T-cell (primary cell): ENCODE data around the gene TYRO3. TPM values are rescaled to one million over a fixed set of nuclear protein-coding genes. Genes with fewer than 3 reads are reported as not detected.

Experiments used
- ATAC-seq, 4 experiments: fragments of 200-7000 bp in 3 of 4; fragments of 150-1000 bp in 1 of 4; cut with Tn5 transposase; replicated peaks in 1 of 4; 1 replicate in 3 of 4; 2 replicates in 1 of 4; pipeline ENCODE4 v1.10.0; 2021; ENCODE audit warnings: moderate library complexity in 3 of 4, mild to moderate bottlenecking in 2 of 4, moderate number of reproducible peaks in 1 of 4
- CTCF ChIA-PET, 2 donors: fragments of 300-600 bp; sonication (Branson Sonifier 250); formaldehyde crosslinking; loops; one replicate each; lab custom pipeline; 2022; ENCODE audit warnings: antibody characterized with exemption in 2 of 2; lab: Charles Lee
- POLR2A ChIA-PET, 2 donors: fragments of 300-600 bp; sonication (Branson Sonifier 250); formaldehyde crosslinking; loops; one replicate each; lab custom pipeline; 2022; ENCODE audit warnings: antibody characterized with exemption in 2 of 2; lab: Charles Lee
- DNase-seq, 35 experiments: peaks; one replicate each; pipeline versions ENCODE4 v3.0.0 to v3.0.0-alpha.2; 2013 to 2023
- H3K27ac ChIP-seq: one replicate; pipeline ENCODE4 v1.5.1; 2013; ENCODE audit warnings: low read length
- H3K27me3 ChIP-seq, 2 experiments: replicated peaks in 1 of 2; 1 replicate in 1 of 2; 2 replicates in 1 of 2; pipeline versions ENCODE4 v1.6.1 to v1.7.0; 2013; ENCODE audit warnings: low read length in 1 of 2, mixed read lengths in 1 of 2; ENCODE audit not compliant: control insufficient read depth in 2 of 2, insufficient read depth in 2 of 2; ENCODE audit errors: extremely low read depth in 1 of 2
- H3K36me3 ChIP-seq, 2 donors: 1 replicate in 1 of 2; 2 replicates in 1 of 2; pipeline versions ENCODE4 v1.6.1 to v1.7.0; 2013; ENCODE audit warnings: low read length in 1 of 2; ENCODE audit not compliant: control insufficient read depth in 2 of 2, insufficient read depth in 1 of 2; ENCODE audit errors: extremely low read depth in 1 of 2
- H3K4me1 ChIP-seq, 2 experiments: 1 replicate in 1 of 2; 2 replicates in 1 of 2; pipeline versions ENCODE4 v1.6.1 to v1.7.0; 2013; ENCODE audit warnings: low read length in 2 of 2, mixed read lengths in 1 of 2; ENCODE audit not compliant: insufficient read depth in 2 of 2, control insufficient read depth in 1 of 2; ENCODE audit errors: extremely low read depth in 1 of 2
- H3K4me3 ChIP-seq, 2 donors: 1 replicate in 1 of 2; 2 replicates in 1 of 2; pipeline versions ENCODE4 v1.5.1 to v1.7.0; 2013; ENCODE audit warnings: mild to moderate bottlenecking in 2 of 2, low read length in 1 of 2, moderate library complexity in 1 of 2; ENCODE audit not compliant: control insufficient read depth in 1 of 2; ENCODE audit errors: extremely low read depth in 1 of 2
- H3K9me3 ChIP-seq: 2 replicates; pipeline ENCODE4 v1.7.0; 2013
- H3K27ac Mint-ChIP-seq, 2 donors: one replicate each; pipeline ENCODE4 v1.8.0; 2020 to 2021; ENCODE audit warnings: mild to moderate bottlenecking in 2 of 2, mixed read lengths in 2 of 2
- H3K27me3 Mint-ChIP-seq, 2 donors: one replicate each; pipeline ENCODE4 v1.8.0; 2021 to 2022; ENCODE audit warnings: mixed read lengths in 2 of 2
- H3K36me3 Mint-ChIP-seq: one replicate; pipeline ENCODE4 v1.8.0; 2021; ENCODE audit warnings: mixed read lengths
- H3K4me1 Mint-ChIP-seq, 3 donors: one replicate each; pipeline ENCODE4 v1.8.0; 2020 to 2022; ENCODE audit warnings: mixed read lengths in 3 of 3, mild to moderate bottlenecking in 1 of 3
- H3K4me3 Mint-ChIP-seq, 3 donors: one replicate each; pipeline ENCODE4 v1.8.0; 2020 to 2022; ENCODE audit warnings: mild to moderate bottlenecking in 3 of 3, mixed read lengths in 3 of 3, moderate library complexity in 3 of 3
- H3K9me3 Mint-ChIP-seq, 3 donors: one replicate each; pipeline ENCODE4 v1.8.0; 2020 to 2022; ENCODE audit warnings: mixed read lengths in 3 of 3
- WGBS: methylation state at CpG from one replicate; pipeline ENCODE4 v1.1.5; 2013; ENCODE audit warnings: missing lambda C conversion rate; ENCODE audit not compliant: insufficient coverage; 5-methylcytosine and 5-hydroxymethylcytosine counted together
- total RNA-seq, 35 experiments: library from RNA in 6 of 35; stranded (reverse) in 6 of 35; fragments of 120-200 nt in 1 of 35; gene quantifications; one replicate each; pipeline versions ENCODE4 v1.2.1 to v1.2.4 and lab custom pipeline; 2013 to 2026

The TYRO3 gene
- total RNA-seq = 1 to 10 TPM in 1 of 5 donors, under 1 TPM in 3, not detected in 1; 0.62 to 1.5 (median 0.78) TPM
- 0.28 TPM for total RNA-seq (2013)
- total RNA-seq (lab: John Stamatoyannopoulos, UW) = 0.37 to 9.9 (median 1.5) reads per million in 29 experiments

GRCh38 chr15:41558400-41559238 lies at the start of gene TYRO3:
Gene TYRO3, plus strand, starts transcription at chr15:41559212. Its CDS starts 46 bp downstream, at chr15:41559258.
- H3K4me1 Mint-ChIP-seq = peaks cover 20 to 29% (median 23%) of the 10 kb centered on the region in 3 donors
- H3K36me3 Mint-ChIP-seq = no peaks in the 10 kb centered on the region
- DNase-seq = peak in 34 of 35 experiments; percentile 24 to 82 (median 56)
- Histone ChIP-seq H3K27me3 (peaks cover 2 to 37% of the 10 kb centered on the region in 2 experiments), H3K27ac (peak within 1 kb of the TSS; percentile 51), H3K9me3 (no peaks in the 10 kb centered on the region), H3K4me3 (peak within 1 kb of the TSS; percentile 43 to 70), H3K36me3 (no peaks in the 10 kb centered on the region), H3K4me1 (peaks cover 8 to 22% of the 10 kb centered on the region in 2 experiments)
- POLR2A ChIA-PET = no interaction called here
- CTCF ChIA-PET = interaction anchor here (0.5 to 1.9 kb wide), 13 partner anchors 10 to 754 kb away, joined by 3 to 21 read pairs (median 3); partner anchors contain the start of genes MAPKBP1 (in 1 of the 2), MGA (in 1 of the 2) and RPAP1 (in 1 of the 2)
- peaks cover 10 to 21% of the 10 kb centered on the region in 2 donors for H3K27me3 Mint-ChIP-seq
- ATAC-seq = peak; percentile 57 to 71 (median 68)
- peak within 1 kb of the TSS; percentile 84 to 89 (median 86) for H3K4me3 Mint-ChIP-seq
- 2% methylated on average over 81 of the region's 81 CpGs for WGBS
- H3K27ac Mint-ChIP-seq = peak within 1 kb of the TSS; percentile 93 to 94
- no peaks in the 10 kb centered on the region for H3K9me3 Mint-ChIP-seq

GRCh38 chr15:41510728-41511127 lies 48.3 kb upstream of the TYRO3 start:
- Mint-ChIP-seq H3K27me3 (peaks cover 14 to 26% of the 10 kb centered on the region in 2 donors), H3K27ac (no peak overlapping the region), H3K36me3 (no peaks in the 10 kb centered on the region), H3K4me1 (peaks cover 24 to 34% (median 24%) of the 10 kb centered on the region in 3 donors), H3K4me3 (no peak overlapping the region), H3K9me3 (no peaks in the 10 kb centered on the region)
- ATAC-seq = no peak
- H3K36me3 ChIP-seq = no peaks in the 10 kb centered on the region
- POLR2A ChIA-PET = no interaction called here
- no peaks in the 10 kb centered on the region for H3K9me3 ChIP-seq
- peaks cover 11 to 34% of the 10 kb centered on the region in 2 experiments for H3K4me1 ChIP-seq
- H3K27ac ChIP-seq = no peak overlapping the region
- CTCF ChIA-PET = interaction anchor here in 1 of 2 donors (0.6 kb wide), 1 partner anchor 93 kb away, joined by 3 read pairs; no protein-coding TSS in a partner anchor
- peaks cover 5 to 44% of the 10 kb centered on the region in 2 experiments for H3K27me3 ChIP-seq
- H3K4me3 ChIP-seq = no peak overlapping the region
- no peak for DNase-seq
- WGBS = 84% methylated on average over 5 of the region's 7 CpGs

- Histone ChIP-seq H3K27me3 (peaks cover 5 to 44% of the 10 kb centered on the region in 2 experiments), H3K36me3 (no peaks in the 10 kb centered on the region), H3K27ac (no peak overlapping the region), H3K9me3 (no peaks in the 10 kb centered on the region), H3K4me3 (peak overlapping the region; percentile 51 to 75), H3K4me1 (peaks cover 11 to 34% of the 10 kb centered on the region in 2 experiments)
- peak overlapping the region in 1 of 3 donors; percentile 80 for H3K4me3 Mint-ChIP-seq
- ChIA-PET CTCF (no interaction called here), POLR2A (no interaction called here)
- no peak for DNase-seq
- H3K27me3 Mint-ChIP-seq = peaks cover 14 to 26% of the 10 kb centered on the region in 2 donors
- ATAC-seq = peak in 1 of 4 experiments; percentile 9
- H3K36me3 Mint-ChIP-seq = no peaks in the 10 kb centered on the region
- H3K9me3 Mint-ChIP-seq = no peaks in the 10 kb centered on the region
- WGBS = 15% methylated on average over 49 of the region's 56 CpGs
- peaks cover 24 to 34% (median 24%) of the 10 kb centered on the region in 3 donors for H3K4me1 Mint-ChIP-seq
- H3K27ac Mint-ChIP-seq = no peak overlapping the region
These were observed 47.6 kb upstream of the TYRO3 start for GRCh38 chr15:41511331-41511898.

GRCh38 chr15:41511899-41512369 lies 47.1 kb upstream of the TYRO3 start:
- Mint-ChIP-seq H3K4me3 (peak overlapping the region; percentile 72 to 80 (median 76)), H3K9me3 (no peaks in the 10 kb centered on the region), H3K27me3 (peaks cover 14 to 26% of the 10 kb centered on the region in 2 donors), H3K36me3 (peaks cover 2% of the 10 kb centered on the region), H3K4me1 (peaks cover 24 to 34% (median 24%) of the 10 kb centered on the region in 3 donors), H3K27ac (peak overlapping the region in 1 of 2 donors; percentile 31)
- H3K36me3 ChIP-seq = no peaks in the 10 kb centered on the region
- H3K27ac ChIP-seq = no peak overlapping the region
- H3K27me3 ChIP-seq = peaks cover 5 to 44% of the 10 kb centered on the region in 2 experiments
- H3K9me3 ChIP-seq = no peaks in the 10 kb centered on the region
- peak in 7 of 35 experiments; percentile 17 to 40 (median 25) for DNase-seq
- ATAC-seq = peak; percentile 43 to 58 (median 50)
- ChIA-PET CTCF (no interaction called here), POLR2A (no interaction called here)
- 4% methylated on average over 44 of the region's 49 CpGs for WGBS
- H3K4me1 ChIP-seq = peaks cover 11 to 34% of the 10 kb centered on the region in 2 experiments
- peak overlapping the region; percentile 51 to 75 for H3K4me3 ChIP-seq

- Histone ChIP-seq H3K27me3 (peaks cover 5 to 44% of the 10 kb centered on the region in 2 experiments), H3K4me1 (peaks cover 11 to 34% of the 10 kb centered on the region in 2 experiments), H3K36me3 (no peaks in the 10 kb centered on the region), H3K9me3 (no peaks in the 10 kb centered on the region), H3K27ac (no peak overlapping the region), H3K4me3 (peak overlapping the region; percentile 51 to 75)
- H3K4me3 Mint-ChIP-seq = peak overlapping the region; percentile 72 to 80 (median 76)
- ChIA-PET POLR2A (no interaction called here), CTCF (no interaction called here)
- H3K9me3 Mint-ChIP-seq = no peaks in the 10 kb centered on the region
- 14% methylated on average over 33 of the region's 33 CpGs for WGBS
- ATAC-seq (peak in 1 of 4 experiments; percentile 10), DNase-seq (no peak)
- H3K27me3 Mint-ChIP-seq = peaks cover 14 to 26% of the 10 kb centered on the region in 2 donors
- H3K36me3 Mint-ChIP-seq = peaks cover 3% of the 10 kb centered on the region
- peak overlapping the region in 1 of 2 donors; percentile 27 for H3K27ac Mint-ChIP-seq
- peaks cover 24 to 34% (median 24%) of the 10 kb centered on the region in 3 donors for H3K4me1 Mint-ChIP-seq
These were observed 46.5 kb upstream of the TYRO3 start for GRCh38 chr15:41512512-41512939.
